Stomach smooth muscle (tissue), 2 donors: ENCODE results near the gene CMTM8.
A peak's percentile ranks its signal among the peaks of the same experiment; 100 is the strongest.
"Not testable (repeated sequence)": the region's sequence is repeated elsewhere in the genome, so short reads cannot be mapped to it uniquely, and the experiment has no call there.

Source experiments
- H3K27ac ChIP-seq: one replicate; pipeline ENCODE4 v1.7.0; 2013; ENCODE audit warnings: mild to moderate bottlenecking, low read length, inconsistent platforms
- H3K27me3 ChIP-seq, 2 donors: one replicate each; pipeline ENCODE4 v1.7.0; 2013; ENCODE audit warnings: low read length in 2 of 2; ENCODE audit not compliant: insufficient read depth in 2 of 2, control insufficient read depth in 1 of 2
- H3K36me3 ChIP-seq, 2 donors: one replicate each; pipeline ENCODE4 v1.7.0; 2013; ENCODE audit warnings: low read length in 2 of 2; ENCODE audit not compliant: control insufficient read depth in 2 of 2, insufficient read depth in 2 of 2
- H3K4me1 ChIP-seq: one replicate; pipeline ENCODE4 v1.7.0; 2013; ENCODE audit warnings: low read length; ENCODE audit not compliant: control insufficient read depth, insufficient read depth
- H3K4me3 ChIP-seq, 2 donors: one replicate each; pipeline ENCODE4 v1.7.0; 2013; ENCODE audit warnings: low read length in 2 of 2
- H3K9ac ChIP-seq, 2 donors: one replicate each; pipeline ENCODE4 v1.7.0; 2013; ENCODE audit warnings: low read length in 2 of 2, mild to moderate bottlenecking in 1 of 2
- H3K9me3 ChIP-seq, 2 donors: one replicate each; pipeline ENCODE4 v1.7.0; 2013; ENCODE audit warnings: low read length in 2 of 2; ENCODE audit not compliant: control insufficient read depth in 2 of 2
- donor health status: healthy.
- donor health status: Pancreatic carcinoma.

CMTM8 gene

GRCh38 chr3:32228743-32229142, 9.7 kb upstream of the CMTM8 start:
- not testable (repeated sequence) for H3K27ac ChIP-seq, H3K4me3 ChIP-seq, H3K27me3 ChIP-seq, H3K4me1 ChIP-seq, H3K36me3 ChIP-seq, H3K9ac ChIP-seq, H3K9me3 ChIP-seq

- no peaks in the 10 kb centered on the region for H3K9me3 ChIP-seq
- H3K27ac ChIP-seq = no peak overlapping the region
- H3K4me1 ChIP-seq = no peaks in the 10 kb centered on the region
- H3K36me3 ChIP-seq = no peaks in the 10 kb centered on the region
- no peak overlapping the region for H3K9ac ChIP-seq
- H3K4me3 ChIP-seq = no peak overlapping the region
- no peaks in the 10 kb centered on the region for H3K27me3 ChIP-seq
These were observed 8.9 kb upstream of the CMTM8 start for GRCh38 chr3:32229565-32229964.

- H3K27me3 ChIP-seq = peaks cover 10 to 13% of the 10 kb centered on the region in 2 donors
These were observed 2.1 kb upstream of the CMTM8 start for GRCh38 chr3:32236377-32236776.

GRCh38 chr3:32237670-32238452, 619 bp upstream of the CMTM8 start:
- no peaks in the 10 kb centered on the region for H3K36me3 ChIP-seq
- peaks cover 13% of the 10 kb centered on the region in 2 donors for H3K27me3 ChIP-seq
- peaks cover 14% of the 10 kb centered on the region for H3K4me1 ChIP-seq
- no peak overlapping the region for H3K27ac ChIP-seq
- H3K9ac ChIP-seq = no peak overlapping the region
- H3K4me3 ChIP-seq = peak overlapping the region; percentile 41 to 77
- peaks cover 0 to 6% of the 10 kb centered on the region in 2 donors for H3K9me3 ChIP-seq

More at GRCh38 chr3:32236377-32236776, 2.1 kb upstream of the CMTM8 start:
- Histone ChIP-seq H3K9me3 (peaks cover 0 to 6% of the 10 kb centered on the region in 2 donors), H3K4me3 (no peak overlapping the region), H3K27ac (no peak overlapping the region), H3K4me1 (peaks cover 14% of the 10 kb centered on the region), H3K36me3 (no peaks in the 10 kb centered on the region), H3K9ac (no peak overlapping the region)

GRCh38 chr3:32239307-32240158, 1.1 kb downstream of the CMTM8 start:
- H3K4me3 ChIP-seq = peak overlapping the region; percentile 63 to 77
- no peaks in the 10 kb centered on the region for H3K36me3 ChIP-seq
- peaks cover 14% of the 10 kb centered on the region for H3K4me1 ChIP-seq
- H3K9ac ChIP-seq = peak overlapping the region in 1 of 2 donors; percentile 35
- peaks cover 0 to 6% of the 10 kb centered on the region in 2 donors for H3K9me3 ChIP-seq
- no peak overlapping the region for H3K27ac ChIP-seq
- peaks cover 13% of the 10 kb centered on the region in 2 donors for H3K27me3 ChIP-seq

- H3K36me3 ChIP-seq = no peaks in the 10 kb centered on the region
- peaks cover 14% of the 10 kb centered on the region for H3K4me1 ChIP-seq
- H3K9ac ChIP-seq = no peak overlapping the region
- no peak overlapping the region for H3K4me3 ChIP-seq
- peaks cover 0 to 6% of the 10 kb centered on the region in 2 donors for H3K9me3 ChIP-seq
- no peak overlapping the region for H3K27ac ChIP-seq
- H3K27me3 ChIP-seq = peaks cover 13% of the 10 kb centered on the region in 2 donors
These were observed 1.7 kb downstream of the CMTM8 start for GRCh38 chr3:32240159-32240545.

- no peak overlapping the region for H3K4me3 ChIP-seq
- H3K9me3 ChIP-seq = peaks cover 0 to 5% of the 10 kb centered on the region in 2 donors
- H3K27me3 ChIP-seq = peaks cover 13% of the 10 kb centered on the region in 2 donors
- H3K36me3 ChIP-seq = no peaks in the 10 kb centered on the region
- H3K4me1 ChIP-seq = peaks cover 14% of the 10 kb centered on the region
- H3K27ac ChIP-seq = no peak overlapping the region
- H3K9ac ChIP-seq = no peak overlapping the region
These were observed 2.6 kb downstream of the CMTM8 start for GRCh38 chr3:32241100-32241499.

- Histone ChIP-seq H3K9ac (no peak overlapping the region), H3K27ac (no peak overlapping the region), H3K27me3 (peaks cover 6 to 9% of the 10 kb centered on the region in 2 donors), H3K9me3 (no peaks in the 10 kb centered on the region), H3K4me3 (no peak overlapping the region), H3K36me3 (no peaks in the 10 kb centered on the region), H3K4me1 (peaks cover 8% of the 10 kb centered on the region)
These were observed 5.0 kb downstream of the CMTM8 start for GRCh38 chr3:32243519-32243918.

- H3K36me3 ChIP-seq = no peaks in the 10 kb centered on the region
- H3K27ac ChIP-seq = no peak overlapping the region
- H3K4me1 ChIP-seq = no peaks in the 10 kb centered on the region
- H3K27me3 ChIP-seq = peaks cover 0 to 3% of the 10 kb centered on the region in 2 donors
- H3K4me3 ChIP-seq = no peak overlapping the region
- no peak overlapping the region for H3K9ac ChIP-seq
- H3K9me3 ChIP-seq = no peaks in the 10 kb centered on the region
These were observed 6.7 kb downstream of the CMTM8 start for GRCh38 chr3:32245200-32245599.

GRCh38 chr3:32246079-32246675, 7.7 kb downstream of the CMTM8 start:
- peaks cover 0 to 3% of the 10 kb centered on the region in 2 donors for H3K27me3 ChIP-seq
- H3K27ac ChIP-seq = no peak overlapping the region

More at GRCh38 chr3:32246079-32246675, 7.7 kb downstream of the CMTM8 start:
- H3K36me3 ChIP-seq = no peaks in the 10 kb centered on the region
- H3K9me3 ChIP-seq = no peaks in the 10 kb centered on the region
- no peaks in the 10 kb centered on the region for H3K4me1 ChIP-seq
- no peak overlapping the region for H3K9ac ChIP-seq
- H3K4me3 ChIP-seq = no peak overlapping the region
